ENCODE measurements around the gene CMTM8.
A peak's percentile ranks its signal among the peaks of the same experiment; 100 is the strongest.

Gene CMTM8

DNA sequence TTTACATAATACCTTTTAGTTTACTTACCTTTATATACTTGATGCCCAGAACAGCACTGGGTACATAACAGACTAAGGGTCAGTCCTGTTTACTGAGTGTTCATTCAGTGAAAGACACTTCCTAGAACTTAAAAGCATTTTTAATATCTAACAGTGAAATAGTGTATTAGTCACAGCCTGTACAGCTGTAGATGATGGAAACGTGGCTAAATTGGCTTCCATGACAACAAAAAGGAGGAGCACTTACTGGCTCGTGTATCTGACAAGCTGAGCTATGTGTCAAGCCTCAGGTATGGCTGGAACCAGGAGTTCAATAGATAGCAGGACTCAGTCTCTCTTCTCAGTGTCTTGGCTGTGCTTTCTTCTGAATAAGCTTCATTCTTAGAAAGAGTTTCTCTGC is 40.2 kb downstream of the CMTM8 start:
- DNase-seq (ENCODE audit: low spot score): no peak

DNA sequence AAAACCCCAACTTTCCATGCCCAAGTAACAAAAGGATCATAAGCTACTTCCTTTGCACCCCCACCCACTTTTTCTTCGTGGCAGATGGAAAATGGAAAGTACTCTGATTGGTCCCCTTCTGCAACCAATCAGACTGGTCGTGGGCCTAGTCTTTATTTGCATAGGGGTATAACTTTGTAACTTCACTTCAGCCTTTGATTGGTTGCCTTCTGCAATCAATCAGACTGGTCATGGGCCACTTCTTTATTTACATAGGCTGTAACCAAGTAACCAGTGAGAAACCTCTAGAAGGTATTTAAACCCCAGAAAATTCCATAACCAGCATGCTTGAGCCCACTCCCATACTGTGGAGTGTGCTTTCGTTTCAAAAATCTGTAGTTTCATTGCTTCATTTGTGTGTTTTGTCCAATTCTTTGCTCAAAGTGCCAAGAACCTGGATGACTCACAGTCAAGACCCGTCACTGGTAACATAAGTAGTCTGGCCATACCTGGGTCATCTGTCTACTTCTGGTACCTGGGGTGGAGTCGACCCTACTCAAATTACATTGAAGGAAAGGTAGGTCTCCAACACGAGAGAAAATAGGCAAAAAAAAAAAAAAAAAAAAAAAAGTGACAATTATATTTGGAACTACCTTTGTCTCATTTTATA is 41.9 kb downstream of the CMTM8 start:
- no peak for DNase-seq (ENCODE audit: low spot score)

DNA sequence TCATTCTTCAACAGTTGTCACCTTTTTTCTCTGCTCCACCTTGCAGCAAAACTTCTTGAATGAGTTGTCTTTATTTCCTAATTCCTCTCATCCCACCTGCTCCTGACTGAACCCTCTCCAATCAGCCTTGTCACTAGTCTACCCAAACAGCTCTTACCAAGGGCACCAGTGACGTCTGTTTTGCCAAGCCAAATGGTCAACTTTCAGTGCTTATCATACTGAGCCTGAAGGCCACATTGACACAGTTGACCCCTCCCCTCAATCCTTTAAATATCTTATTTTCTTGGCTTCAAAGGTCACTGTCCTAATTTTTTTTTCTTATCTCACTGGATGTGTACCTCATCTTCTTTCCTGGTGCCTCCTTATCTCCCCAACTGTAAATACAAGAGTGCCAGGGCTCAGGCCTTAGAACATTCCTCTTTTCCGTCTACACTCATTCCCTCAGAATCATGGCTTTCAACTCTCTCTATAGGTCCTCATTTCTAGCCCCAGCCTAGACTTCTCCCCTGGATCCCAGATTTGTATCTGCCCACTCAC is 43.2 kb downstream of the CMTM8 start:
- DNase-seq (ENCODE audit: low spot score): no peak

DNA sequence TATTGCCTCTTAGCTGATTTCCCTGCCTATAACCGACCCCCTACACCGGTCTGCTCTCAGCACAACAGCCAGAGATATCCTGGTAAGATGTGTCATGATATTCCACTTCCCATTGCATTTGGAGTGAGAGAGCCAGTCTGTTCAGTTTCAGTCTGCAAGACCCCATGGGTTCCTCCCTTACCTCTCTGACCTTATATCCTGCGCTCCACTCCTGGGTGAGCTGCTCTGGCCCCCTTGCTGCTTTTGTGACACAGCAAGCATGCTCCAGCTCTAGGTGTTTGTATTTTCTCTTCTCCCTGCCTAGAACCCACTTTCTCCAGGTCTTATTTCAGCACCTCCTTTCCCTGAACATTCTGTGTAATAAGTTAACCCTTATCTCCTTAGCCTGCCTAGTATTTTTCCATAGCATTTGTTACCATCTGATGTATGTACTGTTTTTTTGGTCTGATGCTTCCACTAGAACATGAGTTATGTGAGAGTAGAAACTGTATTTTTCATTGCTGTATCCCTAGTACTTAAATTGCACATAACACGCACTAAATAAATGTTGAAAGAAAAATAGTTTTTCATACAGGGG is 44.2 kb downstream of the CMTM8 start:
- no peak for DNase-seq (ENCODE audit: low spot score)

DNA sequence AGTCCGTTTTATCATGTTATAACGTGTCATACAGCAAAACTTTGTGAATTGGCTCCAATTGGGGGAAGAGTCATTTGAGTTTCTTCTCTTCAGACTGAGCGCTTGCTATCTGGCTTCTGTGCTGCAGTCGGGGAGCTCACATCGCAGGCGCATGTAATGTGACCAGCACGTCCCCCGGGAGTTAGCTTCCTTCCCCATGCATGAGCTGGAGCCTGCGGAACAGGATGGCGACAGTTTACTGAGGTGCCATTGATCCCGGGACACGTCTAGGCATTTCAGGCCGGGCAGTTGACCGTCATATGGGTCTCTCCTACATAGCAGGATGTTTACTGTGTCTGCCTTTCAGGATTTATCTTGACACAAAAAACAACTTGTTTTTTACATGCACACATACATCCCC is 44.8 kb downstream of the CMTM8 start:
- no peak for DNase-seq (ENCODE audit: low spot score)

DNA sequence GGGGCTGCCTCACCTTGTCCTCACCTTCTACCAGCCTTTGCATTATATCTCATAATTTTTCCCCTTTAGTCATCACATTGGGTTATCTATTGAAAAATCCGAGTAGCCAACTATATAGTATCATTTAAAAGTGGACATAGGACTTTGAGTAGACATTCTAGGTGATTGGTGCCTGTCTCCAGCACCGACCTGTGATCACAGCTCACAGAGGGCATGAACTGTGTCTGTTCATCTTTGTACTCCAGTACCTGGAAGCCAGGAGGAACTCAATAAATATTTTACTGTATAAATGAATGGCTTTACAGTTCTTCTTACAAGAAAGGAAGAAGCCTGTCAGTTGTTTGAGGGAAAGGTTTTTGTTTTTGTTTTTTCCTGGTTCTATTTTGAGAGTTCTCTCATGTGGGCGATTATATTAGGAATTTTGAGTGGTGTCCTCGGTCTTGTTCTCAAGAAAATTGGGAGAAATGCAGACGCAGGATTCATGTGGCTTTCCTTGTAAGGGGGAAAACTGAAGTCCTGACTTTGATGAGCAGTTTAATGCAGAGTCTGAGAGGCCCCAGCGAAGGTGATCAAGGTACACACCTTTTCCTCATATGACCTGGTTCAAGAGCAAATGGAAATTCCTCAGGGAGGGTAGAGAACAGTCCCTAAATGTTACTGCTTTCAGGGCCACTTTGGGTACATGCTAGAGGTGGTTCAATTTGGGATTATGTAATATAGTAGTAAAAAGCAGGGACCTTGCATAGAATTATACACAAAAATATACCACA is 46.1 kb downstream of the CMTM8 start:
- DNase-seq (ENCODE audit: low spot score): no peak

DNA sequence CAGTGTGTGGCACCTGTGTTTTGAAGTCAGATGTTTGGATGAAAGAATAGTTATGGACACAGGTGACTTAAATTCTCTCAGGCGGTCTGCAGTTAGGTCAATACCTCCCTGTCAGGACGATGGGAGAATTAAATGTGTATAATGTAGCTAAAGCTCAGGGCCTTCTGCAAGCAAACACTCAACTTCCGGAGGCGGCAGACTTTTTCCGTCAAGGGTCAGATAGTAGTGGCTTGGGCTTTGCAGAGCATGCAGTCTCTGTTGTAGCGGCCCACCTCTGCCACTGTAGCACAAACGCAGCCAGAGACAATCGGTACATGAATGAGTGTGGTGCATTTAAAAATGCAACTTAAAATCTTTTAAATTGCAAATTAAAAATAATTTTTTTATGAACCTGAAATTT is 47.4 kb downstream of the CMTM8 start:
- DNase-seq (ENCODE audit: low spot score): no peak

DNA sequence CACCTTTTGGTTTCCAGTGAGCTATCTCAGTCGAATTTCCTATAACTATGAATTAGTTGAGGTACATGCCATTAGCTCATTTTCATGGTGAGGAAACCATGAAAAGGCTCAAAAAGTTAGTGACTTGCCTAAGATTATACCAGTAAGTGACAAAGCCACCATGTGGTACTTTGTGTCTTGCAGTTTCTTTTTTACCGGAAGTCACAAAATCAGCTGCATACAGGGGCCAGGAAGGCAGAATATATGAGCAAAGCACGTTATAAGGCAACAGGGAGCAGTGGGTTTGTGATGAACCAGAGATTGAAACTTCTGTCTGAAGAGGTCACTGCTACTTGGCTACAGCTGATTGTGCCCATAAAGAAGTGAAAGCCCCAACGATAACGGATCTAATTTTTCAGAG is 50.3 kb downstream of the CMTM8 start:
- no peak for DNase-seq (ENCODE audit: low spot score)

DNA sequence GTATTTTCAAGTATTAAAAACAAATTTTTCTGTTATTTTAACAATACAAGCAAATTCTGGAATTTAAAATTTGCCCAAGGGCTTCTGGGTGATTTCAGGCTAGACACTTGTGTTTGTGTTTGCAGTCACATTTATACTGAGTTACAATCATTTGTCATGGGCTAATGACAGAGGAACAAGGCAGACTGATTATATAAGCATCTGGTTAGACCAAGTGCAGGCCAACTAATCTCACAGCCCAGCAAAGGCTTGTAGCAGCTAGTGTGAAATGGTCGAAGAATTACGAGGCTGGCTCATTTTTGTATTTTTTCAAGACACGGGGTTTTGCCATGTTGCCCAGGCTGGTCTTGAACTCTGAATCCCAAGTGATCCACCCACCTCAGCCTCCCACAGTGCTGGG is 52.1 kb downstream of the CMTM8 start:
- no peak for DNase-seq (ENCODE audit: low spot score)

DNA sequence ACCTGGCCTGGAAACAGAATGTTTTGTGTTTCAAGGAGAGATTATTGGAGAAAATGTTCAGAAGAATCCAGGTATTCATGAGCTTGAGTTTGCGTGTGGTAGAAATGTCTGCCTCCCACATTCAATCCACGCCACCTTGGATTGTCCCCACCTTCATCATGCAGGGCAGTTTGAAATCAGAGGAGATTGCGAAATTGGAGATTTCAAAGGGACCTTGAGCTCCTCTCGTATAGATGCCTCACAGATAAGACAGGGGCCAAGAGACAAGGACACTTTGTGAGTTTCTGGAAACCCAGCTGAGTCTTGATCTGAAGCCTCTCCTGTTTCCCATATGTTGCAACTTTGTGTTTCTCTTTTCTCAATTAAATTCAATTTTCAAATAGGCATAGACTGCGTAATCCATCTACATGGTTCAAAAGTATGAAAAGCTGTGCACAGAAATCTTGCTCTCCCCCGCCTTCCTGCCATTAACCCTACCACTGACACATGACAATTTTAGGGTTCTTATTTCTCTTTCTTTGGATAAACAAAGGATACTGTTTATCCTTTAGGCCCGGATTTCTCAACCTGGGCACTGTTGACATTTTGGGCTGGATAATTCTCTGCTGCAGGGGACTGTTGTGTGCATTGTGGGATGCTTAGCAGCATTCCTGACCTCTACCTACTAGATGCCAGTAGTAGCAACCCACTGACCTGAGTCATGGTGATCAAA is 53.8 kb downstream of the CMTM8 start:
- DNase-seq (ENCODE audit: low spot score): no peak

DNA sequence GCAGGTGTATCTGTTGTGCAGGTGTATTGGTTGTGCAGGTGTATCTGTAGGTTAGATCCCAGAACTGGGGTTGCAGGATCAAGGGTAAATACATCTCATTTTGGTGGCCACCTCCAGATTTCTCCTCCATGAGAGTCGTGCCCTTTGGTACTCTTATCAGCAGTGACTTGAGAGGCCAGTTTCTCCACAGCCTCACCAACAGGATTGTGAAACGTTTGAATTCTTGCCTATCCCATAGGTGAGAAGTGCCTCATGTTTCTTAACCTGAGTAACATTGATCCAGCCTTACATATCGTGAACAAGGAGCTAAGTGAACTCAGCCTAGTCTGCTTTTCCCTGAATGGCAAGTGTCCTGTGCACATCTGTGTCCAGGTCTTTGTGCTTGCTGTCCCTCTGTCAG is 55.4 kb downstream of the CMTM8 start:
- no peak for DNase-seq (ENCODE audit: low spot score)

DNA sequence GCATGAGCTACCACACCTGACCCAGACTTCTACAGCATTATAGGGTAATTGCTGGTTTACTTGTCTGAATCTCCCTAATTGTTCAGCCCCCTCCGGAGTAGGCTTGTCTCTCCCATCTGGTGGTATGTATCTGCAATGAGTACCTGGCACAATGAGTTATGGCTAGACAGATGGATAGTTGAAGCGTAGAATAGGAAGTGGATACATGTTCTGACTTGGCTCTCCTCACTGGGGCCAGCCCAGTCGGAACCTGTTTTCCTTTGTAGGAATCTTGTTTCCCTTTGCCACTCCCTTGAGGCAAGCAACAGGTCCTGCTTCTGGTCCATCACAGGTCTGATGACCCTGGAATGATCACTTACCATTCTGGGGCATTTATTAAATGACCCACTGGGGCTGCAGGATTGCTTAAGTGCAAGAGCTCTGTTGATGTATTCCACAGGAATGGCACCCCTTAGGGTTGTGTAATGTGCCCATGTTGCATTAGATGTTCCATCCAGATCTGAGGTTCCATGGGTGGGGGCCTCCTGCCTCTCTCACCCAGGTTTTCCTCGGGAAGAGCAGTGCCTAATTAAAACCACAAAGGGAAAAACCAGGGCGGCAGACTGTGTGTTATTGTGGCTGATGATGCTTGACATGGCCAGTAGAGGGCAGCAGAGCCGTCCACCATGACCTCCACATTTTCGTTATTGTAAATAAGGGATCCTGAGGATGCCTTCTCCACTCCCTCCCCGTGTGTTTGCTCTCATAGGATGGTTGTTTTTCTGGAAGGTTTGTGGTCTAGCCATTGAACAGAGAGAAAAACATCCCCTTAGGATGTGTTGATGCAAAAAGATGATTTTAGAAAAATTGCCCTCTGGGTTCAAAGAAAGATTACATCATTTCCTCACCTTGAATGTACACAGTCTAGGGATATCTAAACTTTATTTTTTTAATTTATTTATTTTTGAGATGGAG is 58.0 kb downstream of the CMTM8 start:
- DNase-seq (ENCODE audit: low spot score): peak; percentile 55

DNA sequence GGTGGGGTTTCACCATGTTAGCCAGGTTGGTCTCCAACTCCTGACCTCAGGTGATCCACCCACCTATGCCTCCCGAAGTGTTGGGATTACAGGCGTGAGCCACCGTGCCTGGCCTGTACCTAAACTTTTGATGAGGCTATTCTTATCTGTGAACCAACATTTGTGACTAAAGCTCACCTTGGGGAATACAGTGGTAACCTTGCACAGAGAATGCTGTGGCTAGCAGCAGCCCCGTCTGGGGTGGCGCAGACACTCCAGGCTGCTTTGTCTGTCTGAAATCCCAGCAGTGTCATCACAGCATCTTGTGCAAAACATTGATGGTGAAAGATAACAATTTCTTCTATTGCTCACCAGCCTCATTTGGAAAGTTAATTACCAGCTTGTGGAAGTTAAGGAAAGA is 58.9 kb downstream of the CMTM8 start:
- DNase-seq (ENCODE audit: low spot score): no peak

DNA sequence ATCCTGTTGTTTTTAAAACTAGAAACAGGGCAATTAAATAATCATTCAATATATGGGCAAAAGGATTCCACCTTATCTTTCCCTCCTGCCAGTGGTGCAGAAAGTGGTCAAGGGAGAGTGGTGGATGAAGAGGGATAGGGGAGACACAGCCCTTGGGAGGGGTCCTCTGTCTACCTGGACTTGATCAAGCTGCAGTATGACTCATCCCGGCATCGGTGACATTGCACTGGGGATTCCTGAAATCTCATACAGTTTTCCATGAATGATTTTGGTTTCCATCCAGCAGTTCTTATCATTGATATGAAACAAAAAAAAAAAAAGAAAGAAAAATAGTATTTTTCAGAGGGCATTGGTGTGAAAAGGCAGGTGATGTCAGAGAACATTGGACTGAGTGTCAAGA is 62.9 kb downstream of the CMTM8 start:
- DNase-seq (ENCODE audit: low spot score): no peak

DNA sequence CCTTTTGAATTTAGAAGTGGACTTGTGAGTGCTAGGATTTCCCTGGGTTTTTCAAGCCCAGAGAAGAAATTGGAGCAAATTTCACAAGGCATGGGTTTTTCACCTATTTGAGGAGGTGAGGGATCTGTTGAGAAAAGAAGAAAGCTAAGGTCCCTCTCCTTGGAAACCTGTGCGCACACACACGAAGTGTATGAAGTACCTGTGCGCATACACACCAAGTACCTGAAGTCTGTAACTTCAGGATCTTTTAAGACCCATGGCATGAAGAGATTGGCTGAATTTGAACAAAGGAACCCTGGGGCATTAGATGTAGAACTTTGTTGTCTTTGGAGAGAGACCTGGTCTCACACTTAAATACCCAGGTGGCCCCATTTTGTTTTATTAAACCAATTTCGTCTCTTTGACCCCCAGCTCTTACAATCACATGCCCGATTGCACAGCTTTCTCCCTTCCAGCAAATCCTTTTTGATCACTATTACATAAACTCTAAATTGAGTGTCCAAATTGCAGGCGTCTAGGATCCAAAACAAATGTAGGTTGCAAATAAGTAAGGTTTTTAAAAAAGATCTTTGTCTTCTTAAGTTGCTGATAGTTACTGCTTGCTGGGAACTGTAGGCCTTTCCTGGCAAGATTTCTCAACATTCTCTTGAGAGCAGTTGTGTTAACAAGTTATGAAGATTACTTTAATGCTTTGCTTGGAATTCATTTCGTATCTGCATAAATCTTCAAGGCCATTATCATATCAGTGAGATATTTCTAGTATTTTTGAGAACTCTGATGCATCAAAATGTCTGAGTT is 64.3 kb downstream of the CMTM8 start:
- DNase-seq (ENCODE audit: low spot score): no peak

DNA sequence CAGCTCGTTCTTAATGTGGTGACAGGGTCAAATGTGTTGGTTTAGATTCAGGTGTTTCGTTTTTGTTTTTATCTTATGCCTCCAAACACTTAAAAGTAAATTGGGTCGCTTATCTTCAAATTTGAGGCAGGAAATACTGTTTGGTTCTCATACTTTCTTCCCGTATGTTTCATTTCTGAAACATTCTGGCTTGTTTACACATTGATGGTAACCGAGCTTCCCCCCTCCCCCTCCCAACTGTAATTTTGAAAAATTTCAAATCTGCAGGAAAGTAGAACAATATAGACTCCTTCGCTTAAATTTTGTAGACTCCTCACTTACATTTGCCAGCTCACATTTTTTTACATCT is 64.9 kb downstream of the CMTM8 start:
- no peak for DNase-seq (ENCODE audit: low spot score)

DNA sequence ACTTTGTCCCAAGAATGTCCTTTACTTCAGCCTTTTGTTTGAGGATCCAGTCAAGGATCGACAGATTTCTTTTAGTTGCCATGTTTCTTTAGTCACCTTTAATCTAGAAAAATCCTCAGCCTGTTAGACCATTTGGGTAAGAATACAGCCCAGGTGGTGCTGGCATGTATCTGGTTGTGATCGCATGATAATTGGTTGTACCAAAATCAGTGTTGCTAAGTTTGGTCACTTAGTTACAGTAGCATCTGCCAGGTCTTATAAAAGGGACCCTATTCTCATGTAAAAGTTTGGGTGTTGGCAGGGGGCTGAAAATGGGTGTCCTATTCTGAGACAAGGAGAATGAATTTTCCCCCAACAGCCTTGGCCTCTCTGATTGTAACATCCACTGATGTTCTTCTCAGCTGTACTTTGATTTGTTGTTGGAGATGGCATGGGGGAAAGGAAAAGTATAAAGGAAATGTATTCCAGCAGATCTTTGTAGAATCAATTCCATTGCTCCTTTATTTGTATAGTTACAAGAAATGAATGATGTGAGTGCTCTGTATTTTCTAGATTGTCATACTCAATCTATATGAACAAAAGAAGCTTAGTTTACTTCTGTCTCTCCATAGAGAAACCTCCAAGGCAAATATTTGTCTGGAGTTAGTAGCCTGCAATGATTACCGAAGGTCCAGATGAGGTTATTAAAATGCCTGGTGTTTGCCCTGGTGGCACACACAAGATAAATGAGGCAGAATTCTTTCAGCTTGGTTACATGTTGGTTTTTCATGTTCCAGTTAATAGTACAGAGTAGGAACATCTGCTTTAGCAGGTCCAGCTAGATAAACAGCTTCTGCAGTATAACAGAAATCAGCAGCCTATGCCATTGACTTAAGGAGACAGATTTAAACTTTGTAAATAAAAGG is 65.7 kb downstream of the CMTM8 start:
- DNase-seq (ENCODE audit: low spot score): no peak

DNA sequence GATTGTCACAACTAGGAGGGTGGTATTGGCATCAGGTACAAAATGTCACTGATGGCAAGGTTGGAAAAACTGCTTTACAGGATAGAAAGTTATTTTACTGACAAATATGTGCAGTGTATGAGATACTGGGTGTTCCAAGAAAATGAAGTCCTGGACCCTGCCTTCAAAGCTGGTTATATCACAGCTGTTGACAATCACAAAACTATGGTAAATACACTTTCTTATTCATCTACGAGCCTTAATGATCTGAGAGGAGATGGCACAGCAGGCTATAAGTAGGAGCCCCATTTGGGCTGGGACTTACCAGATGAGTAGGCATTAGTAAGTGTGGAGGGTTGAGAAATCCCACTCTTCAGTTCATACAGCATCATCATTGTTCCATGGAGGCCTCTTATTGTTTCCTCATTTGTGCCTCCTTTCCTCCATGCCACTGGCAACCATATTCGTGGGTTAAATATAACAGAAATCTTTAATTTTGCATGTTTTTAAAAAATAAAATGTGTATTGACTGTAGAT is 66.9 kb downstream of the CMTM8 start:
- DNase-seq (ENCODE audit: low spot score): no peak

DNA sequence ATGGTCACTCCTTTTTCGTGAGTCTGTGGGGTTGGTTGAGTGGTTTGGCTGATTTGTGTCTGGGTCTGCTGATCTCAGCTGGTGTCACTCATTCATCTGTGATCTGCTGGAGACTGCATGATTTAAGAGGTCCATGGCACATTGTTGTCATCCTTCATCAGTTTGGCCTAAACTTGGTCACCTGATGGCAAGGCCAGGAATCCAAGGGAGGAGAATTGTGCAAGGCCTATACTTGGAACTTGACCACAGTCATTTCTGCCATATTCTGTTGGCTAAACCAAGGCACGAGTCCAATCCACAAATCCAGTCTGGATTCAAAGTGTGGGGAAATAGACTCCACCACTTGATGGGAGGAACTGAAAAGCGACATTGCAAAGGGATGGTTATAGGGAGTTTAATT is 67.6 kb downstream of the CMTM8 start:
- DNase-seq (ENCODE audit: low spot score): no peak

DNA sequence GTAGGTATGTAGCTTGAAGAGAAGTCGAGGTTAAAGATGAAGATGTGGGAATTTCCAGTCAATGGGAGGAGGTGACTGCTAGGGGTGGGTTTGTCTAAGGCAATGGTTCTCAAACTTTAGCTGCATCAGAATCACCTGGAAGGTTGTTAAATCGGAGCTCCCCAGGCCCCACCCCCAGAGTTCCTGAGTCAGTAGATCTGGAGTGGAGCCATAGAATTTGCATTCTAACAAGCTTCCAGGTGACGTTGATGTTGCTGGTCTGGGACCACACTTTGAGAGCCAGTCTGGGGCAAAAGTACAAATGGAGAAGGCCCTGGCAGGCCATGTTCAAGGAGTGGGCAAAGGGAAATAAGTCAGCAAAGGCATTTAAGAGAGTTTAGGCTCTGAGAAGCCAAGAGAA is 69.1 kb downstream of the CMTM8 start:
- no peak for DNase-seq (ENCODE audit: low spot score)

All from hematopoietic multipotent progenitor cell treated with erythropoietin and hydrocortisone succinate and interleukin-3 and kit ligand, for 15 days (in vitro differentiated cells).